GM12801 (cell line): Measurements from ENCODE around the gene GRID1.

Experiments used
- TF ChIP-seq, protein P1 (sequence below): IDR thresholded peaks from one replicate; pipeline ENCODE4 v1.5.1; 2011; ENCODE audit warnings: control low read depth; ENCODE audit not compliant: insufficient read length; ENCODE audit errors: extremely low read depth

Gene GRID1

DNA sequence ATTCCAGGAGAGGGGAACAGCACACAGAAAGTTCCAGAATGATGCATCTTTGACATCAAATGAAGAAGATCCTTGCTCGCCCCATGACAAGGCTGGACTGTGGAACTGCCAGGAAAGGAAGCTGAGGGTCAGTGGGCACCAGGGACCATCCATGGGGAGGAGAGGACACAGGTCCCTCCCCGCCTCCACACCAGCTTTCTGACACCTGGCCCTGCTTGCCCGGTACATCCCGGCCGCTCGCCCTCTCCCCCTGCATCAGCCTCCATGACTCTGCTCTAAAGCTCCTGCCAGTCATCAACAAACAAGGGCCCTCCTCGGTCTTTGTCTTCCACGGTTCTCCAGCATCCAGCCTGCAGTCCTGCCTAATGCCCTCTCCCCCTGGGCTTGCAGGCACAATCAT, 222.3 kb downstream of the GRID1 start:
- TF ChIP-seq, protein P1, sequence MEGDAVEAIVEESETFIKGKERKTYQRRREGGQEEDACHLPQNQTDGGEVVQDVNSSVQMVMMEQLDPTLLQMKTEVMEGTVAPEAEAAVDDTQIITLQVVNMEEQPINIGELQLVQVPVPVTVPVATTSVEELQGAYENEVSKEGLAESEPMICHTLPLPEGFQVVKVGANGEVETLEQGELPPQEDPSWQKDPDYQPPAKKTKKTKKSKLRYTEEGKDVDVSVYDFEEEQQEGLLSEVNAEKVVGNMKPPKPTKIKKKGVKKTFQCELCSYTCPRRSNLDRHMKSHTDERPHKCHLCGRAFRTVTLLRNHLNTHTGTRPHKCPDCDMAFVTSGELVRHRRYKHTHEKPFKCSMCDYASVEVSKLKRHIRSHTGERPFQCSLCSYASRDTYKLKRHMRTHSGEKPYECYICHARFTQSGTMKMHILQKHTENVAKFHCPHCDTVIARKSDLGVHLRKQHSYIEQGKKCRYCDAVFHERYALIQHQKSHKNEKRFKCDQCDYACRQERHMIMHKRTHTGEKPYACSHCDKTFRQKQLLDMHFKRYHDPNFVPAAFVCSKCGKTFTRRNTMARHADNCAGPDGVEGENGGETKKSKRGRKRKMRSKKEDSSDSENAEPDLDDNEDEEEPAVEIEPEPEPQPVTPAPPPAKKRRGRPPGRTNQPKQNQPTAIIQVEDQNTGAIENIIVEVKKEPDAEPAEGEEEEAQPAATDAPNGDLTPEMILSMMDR, result no peak

DNA sequence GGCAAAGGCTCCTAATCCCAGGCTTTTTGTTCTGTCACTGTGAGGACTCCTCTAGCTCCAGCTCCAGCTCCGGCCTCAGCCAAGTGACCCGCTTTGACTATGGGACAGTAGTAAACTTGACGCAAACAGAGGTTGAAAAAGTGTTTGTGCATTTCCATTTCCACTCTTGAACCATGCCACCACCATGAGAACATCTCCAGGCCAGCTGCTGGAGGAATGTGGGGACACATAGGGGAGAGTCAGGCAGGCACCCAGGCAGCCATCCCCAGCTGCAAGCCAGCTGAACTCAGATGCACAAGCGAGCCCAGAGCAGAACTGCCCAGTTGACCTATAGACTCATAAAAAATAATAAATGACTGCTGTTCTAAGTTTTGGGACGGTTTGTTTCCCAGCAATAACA, 224.7 kb downstream of the GRID1 start:
- TF ChIP-seq, protein P1, result no peak

DNA sequence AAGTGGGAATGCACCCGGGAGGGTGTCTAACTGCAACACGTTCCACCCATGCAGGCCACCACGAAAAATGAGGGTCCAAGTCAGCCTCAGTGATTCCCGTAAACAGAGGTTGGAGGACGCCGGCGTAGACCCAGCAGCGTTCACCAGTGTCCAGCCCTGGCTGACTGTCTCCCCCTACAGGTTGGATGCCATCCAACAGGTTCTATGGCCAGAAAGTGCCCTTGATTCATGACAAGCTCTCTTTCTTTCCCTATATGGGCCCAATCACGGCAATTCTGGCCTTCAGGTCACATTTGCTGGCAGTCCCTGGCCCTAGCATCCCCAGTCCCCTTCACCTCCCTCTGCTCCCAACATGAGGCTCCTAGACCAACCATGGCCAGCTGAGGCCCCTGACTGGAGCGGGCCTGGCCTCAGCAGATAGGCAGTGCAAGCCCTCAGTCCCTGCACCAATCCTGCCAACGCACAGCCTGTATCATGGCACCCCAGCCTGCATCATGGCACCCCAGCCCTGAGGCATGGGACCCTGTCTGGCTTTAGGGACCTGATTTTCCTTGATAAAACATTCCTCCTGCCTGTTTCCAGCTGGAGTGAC, 227.4 kb downstream of the GRID1 start:
- TF ChIP-seq, protein P1, result no peak

DNA sequence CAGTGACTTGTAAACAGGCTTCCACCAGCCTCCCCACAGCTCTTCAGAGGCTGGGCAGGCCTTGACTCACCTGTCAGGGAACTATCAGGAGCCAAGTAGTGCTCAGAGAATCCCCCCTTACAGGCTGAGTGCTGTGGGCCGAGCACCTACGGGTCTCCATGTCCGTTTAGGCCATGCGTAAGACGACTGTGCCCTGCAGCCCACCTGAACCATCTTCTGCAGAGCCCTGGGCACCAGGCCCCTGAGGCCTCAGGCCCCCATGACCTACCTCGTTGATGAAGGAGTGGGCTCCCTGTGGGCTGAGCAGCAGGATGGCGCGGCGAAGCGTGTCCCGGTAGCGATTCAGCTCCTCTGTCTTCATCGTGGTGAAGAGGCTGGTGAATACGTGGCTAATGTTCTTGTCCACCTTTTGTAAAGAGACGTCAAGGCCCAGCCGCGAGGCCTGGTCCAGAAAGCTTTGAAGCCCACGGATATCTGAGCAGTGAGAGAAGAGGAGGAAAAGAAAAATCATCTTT, 228.0 kb downstream of the GRID1 start:
- TF ChIP-seq, protein P1, result no peak

DNA sequence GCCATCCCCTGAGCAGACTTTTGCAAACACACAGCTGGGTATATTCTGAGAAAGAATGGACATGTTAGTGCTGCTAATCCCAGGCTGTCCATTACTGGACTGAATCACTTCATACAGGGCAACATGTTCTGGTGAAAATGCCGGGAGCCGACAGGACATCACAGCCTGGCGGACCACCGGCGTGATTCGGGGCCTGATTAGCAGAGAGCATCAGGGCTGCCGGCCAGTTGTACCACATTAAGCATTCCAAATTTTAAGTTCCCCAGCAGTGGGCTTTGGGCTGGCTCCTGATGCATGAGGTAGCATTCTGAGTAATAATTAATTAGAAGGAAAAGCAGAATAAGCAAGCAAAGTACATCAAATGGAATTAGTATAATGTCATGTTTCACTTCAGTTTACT, 229.0 kb downstream of the GRID1 start:
- TF ChIP-seq, protein P1, result no peak

DNA sequence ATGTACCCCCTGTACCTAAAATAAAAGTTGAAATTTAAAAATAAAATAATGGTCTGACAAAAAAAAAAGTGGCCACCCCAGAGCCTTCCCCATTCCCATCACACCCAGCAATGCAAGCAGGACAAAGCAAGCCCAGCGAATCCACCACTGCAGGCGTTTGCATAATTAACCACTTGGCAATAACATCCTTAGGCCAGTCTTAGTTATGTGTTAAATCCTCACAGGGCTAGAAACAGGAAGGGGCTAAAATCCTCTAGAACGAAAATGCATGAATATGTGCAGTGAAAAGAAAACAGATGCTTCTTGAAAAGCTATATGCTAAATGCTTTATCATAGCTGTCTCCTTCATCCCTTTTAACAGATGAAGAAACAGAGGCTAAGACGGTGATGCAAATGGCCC, 229.7 kb downstream of the GRID1 start:
- TF ChIP-seq, protein P1, result no peak

DNA sequence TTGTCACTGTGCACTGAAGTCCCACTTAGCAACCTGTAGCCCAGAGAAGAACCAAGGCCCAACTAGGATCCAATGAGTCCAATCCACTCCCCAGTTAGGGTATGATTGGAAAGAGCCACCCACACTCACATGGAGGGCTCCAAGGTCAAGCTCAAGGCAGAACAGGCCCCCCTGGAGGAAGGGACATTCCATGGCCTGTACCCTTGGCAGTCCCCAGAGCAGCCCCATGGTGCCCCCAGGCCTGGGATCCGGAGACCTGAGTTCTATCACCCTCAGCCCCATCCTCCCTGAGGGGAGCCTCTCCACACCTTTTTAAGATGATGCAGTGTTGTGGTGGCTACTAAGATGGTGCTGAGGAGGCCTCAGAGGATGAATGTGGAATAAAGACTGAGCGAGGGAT, 231.4 kb downstream of the GRID1 start:
- TF ChIP-seq, protein P1, result no peak
